Stimulated activated CD8-positive, alpha-beta memory T cell treated with anti-CD3 and anti-CD28 coated beads, Interleukin-2, amount 100 ng/mL, for 48 hours (primary cell): ENCODE results near the gene HNRNPU.

Source experiments
- DNase-seq, 2 donors: peaks; one replicate each; pipeline ENCODE4 v3.0.0-alpha.2; 2020; ENCODE audit warnings: low read depth in 2 of 2

Gene HNRNPU

GRCh38 chr1:244862699-244863490 is 1.4 kb downstream of the HNRNPU start:
- DNase-seq: peak; percentile 97

GRCh38 chr1:244862354-244862698 is 2.0 kb downstream of the HNRNPU start:
- DNase-seq: no peak

- DNase-seq: no peak
Observed at GRCh38 chr1:244861683-244862082, 2.7 kb downstream of the HNRNPU start.

GRCh38 chr1:244860914-244861610 is 3.3 kb downstream of the HNRNPU start:
- DNase-seq: no peak

GRCh38 chr1:244860078-244860477 is 4.3 kb downstream of the HNRNPU start:
- DNase-seq: no peak

- no peak for DNase-seq
Observed at GRCh38 chr1:244858357-244858756, 6.0 kb downstream of the HNRNPU start.

GRCh38 chr1:244857761-244858160 is 6.6 kb downstream of the HNRNPU start:
- no peak for DNase-seq

GRCh38 chr1:244854865-244855578 is 9.3 kb downstream of the HNRNPU start:
- DNase-seq: no peak

GRCh38 chr1:244854166-244854565 is 10.2 kb downstream of the HNRNPU start:
- DNase-seq: no peak

GRCh38 chr1:244852694-244853093 is 11.6 kb downstream of the HNRNPU start:
- DNase-seq: no peak

- DNase-seq: no peak
Observed at GRCh38 chr1:244851546-244852231, 12.7 kb downstream of the HNRNPU start.

- no peak for DNase-seq
Observed at GRCh38 chr1:244850896-244851295, 13.4 kb downstream of the HNRNPU start.

GRCh38 chr1:244850099-244850852 is 14.1 kb downstream of the HNRNPU start:
- no peak for DNase-seq

- DNase-seq: no peak
Observed at GRCh38 chr1:244849189-244849866, 15.0 kb downstream of the HNRNPU start.

GRCh38 chr1:244846653-244847052 is 17.7 kb downstream of the HNRNPU start:
- no peak for DNase-seq

GRCh38 chr1:244844155-244845121 is 19.9 kb downstream of the HNRNPU start:
- DNase-seq: no peak

- DNase-seq: no peak
Observed at GRCh38 chr1:244843148-244843978, 21.0 kb downstream of the HNRNPU start.

- no peak for DNase-seq
Observed at GRCh38 chr1:244841273-244841927, 22.9 kb downstream of the HNRNPU start.
